ENCODE results near the gene EXOC1. TPM values are rescaled to one million over a fixed set of nuclear protein-coding genes. Genes with fewer than 3 reads are reported as not detected.

The EXOC1 gene
- total and polyA plus RNA-seq, 9 of the 15 experiments (the other 6 are each of a cell fraction or from before 2014, with no cell fraction given): 16.0 to 45.5 (median 26.2) TPM

GRCh38 chr4:55939421-55939820 lies 86.0 kb downstream of the EXOC1 start:
- no peak overlapping the region for H2AFZ ChIP-seq (ENCODE audit: low read depth, low read length)
- no peak for DNase-seq (ENCODE audit: extremely low read depth in 1 of 4, low spot score in 3 of 4)
- H3K4me1 ChIP-seq (replicated peaks in 1 of 2; ENCODE audit: control insufficient read depth in 2 of 2, insufficient read depth in 2 of 2, low read length in 2 of 2): no peaks in the 10 kb centered on the region
- no peaks in the 10 kb centered on the region for H3K9me1 ChIP-seq (ENCODE audit: control insufficient read depth, insufficient read depth, low read length)
- no TSS peak for BruUV-seq (replicated peaks)
- no peak for ATAC-seq
- WGBS (ENCODE audit: insufficient coverage, low coverage, missing lambda C conversion rate): 0% methylated on average over 2 of the region's 2 CpGs
- no peaks in the 10 kb centered on the region for H3K79me2 ChIP-seq (ENCODE audit: control insufficient read depth, insufficient read depth, low read length)
- H3K27me3 ChIP-seq (ENCODE audit: control insufficient read depth in 2 of 2, insufficient read depth in 2 of 2, low read length in 2 of 2): peaks cover 0 to 12% of the 10 kb centered on the region in 2 experiments; a peak in 3 of 5 replicates
- H3K27ac ChIP-seq (ENCODE audit: extremely low read depth, low read depth, low read length): no peak overlapping the region
- peaks cover 2% of the 10 kb centered on the region; the same call in 1 of the 2 replicates for H3K9me3 ChIP-seq (replicated peaks; ENCODE audit: control insufficient read depth, insufficient read depth, low read depth, low read length)
- H4K20me1 ChIP-seq (replicated peaks; ENCODE audit: control insufficient read depth, insufficient read depth, low read length): no peaks in the 10 kb centered on the region
- H3K36me3 ChIP-seq (ENCODE audit: control insufficient read depth, insufficient read depth, low read length): no peaks in the 10 kb centered on the region
- H3K4me3 ChIP-seq: no peak overlapping the region
- FAIRE-seq: no peak
- ChIA-PET CTCF (ENCODE audit: low intra/inter-chr PET ratio) (no interaction called here), POLR2A (no interaction called here)
- in situ Hi-C loops (cut with MboI) (no loop called here), intact Hi-C loops (cut with micrococcal nuclease) (no loop called here)
- no peak overlapping the region for H3K9ac ChIP-seq (ENCODE audit: insufficient read depth in 1 of 2, low read depth in 2 of 2, low read length in 2 of 2)
- H3K4me2 ChIP-seq (ENCODE audit: insufficient read depth, low read length): no peak overlapping the region
- TF ChIP-seq ZNF407 (IDR thresholded peaks at IDR 0.05; ENCODE audit: low read depth) (no peak), TEAD4 (IDR thresholded peaks at IDR 0.05; ENCODE audit: low read length) (no peak), TEAD4 (CRISPR knock-in tag; IDR thresholded peaks at IDR 0.05; ENCODE audit: borderline replicate concordance) (no peak), NCOA4 (IDR thresholded peaks at IDR 0.05; ENCODE audit: partially characterized antibody) (no peak), SRF (CRISPR knock-in tag; IDR thresholded peaks at IDR 0.05) (no peak), CBX1 (IDR thresholded peaks at IDR 0.05; ENCODE audit: low read depth) (no peak), ZNF134 (CRISPR knock-in tag; conservative IDR thresholded peaks at IDR 0.05) (no peak), ZNF57 (CRISPR knock-in tag; IDR thresholded peaks at IDR 0.05) (no peak), MECOM (CRISPR knock-in tag; IDR thresholded peaks at IDR 0.05) (no peak), CREB3 (tag; conservative IDR thresholded peaks at IDR 0.05; ENCODE audit: low read depth) (no peak), ZNF280B (CRISPR knock-in tag; IDR thresholded peaks at IDR 0.05) (no peak), ESRRA (IDR thresholded peaks at IDR 0.05; ENCODE audit: borderline replicate concordance, low read depth) (no peak), STAG1 (CRISPR knock-in tag; IDR thresholded peaks at IDR 0.05; ENCODE audit: borderline replicate concordance) (no peak), NCOA6 (IDR thresholded peaks at IDR 0.05) (no peak)

All from K562 (cell line).